Measurements from ENCODE around the gene ENTPD7. TPM values are rescaled to one million over a fixed set of nuclear protein-coding genes. Genes with fewer than 3 reads are reported as not detected.

The ENTPD7 gene
- total RNA-seq, 4 donors from 2014 or later, result 3.3 to 7.5 (median 4.4) TPM

GRCh38 chr10:99711129-99711719 is 51.9 kb downstream of the ENTPD7 start:
- Histone ChIP-seq H3K4me1 (no peaks in the 10 kb centered on the region), H3K9me3 (no peaks in the 10 kb centered on the region), H3K36me3 (peaks cover 0 to 59% (median 0%) of the 10 kb centered on the region in 3 donors), H3K27ac (no peak overlapping the region), H3K4me3 (no peak overlapping the region), H3K27me3 (no peaks in the 10 kb centered on the region)
- peak in 1 of 2 donors; percentile 49 for DNase-seq (ENCODE audit: low spot score in 2 of 2)
- TF ChIP-seq CTCF (IDR thresholded peaks at IDR 0.05), result peak in 4 of 5 experiments; percentile 19 to 41 (median 31)
- TF ChIP-seq POLR2A (IDR thresholded peaks at IDR 0.05), result no peak
- TF ChIP-seq EP300 (IDR thresholded peaks at IDR 0.05), result no peak

- DNase-seq (ENCODE audit: low spot score in 2 of 2), result no peak
- TF ChIP-seq POLR2A (IDR thresholded peaks at IDR 0.05) (no peak), EP300 (IDR thresholded peaks at IDR 0.05) (no peak), CTCF (IDR thresholded peaks at IDR 0.05) (no peak)
- H3K4me1 ChIP-seq, result no peaks in the 10 kb centered on the region
- peaks cover 4 to 79% (median 4%) of the 10 kb centered on the region in 3 donors for H3K36me3 ChIP-seq
- H3K4me3 ChIP-seq, result no peak overlapping the region
- H3K27me3 ChIP-seq, result no peaks in the 10 kb centered on the region
- 86 to 92% methylated on average over 5 of the region's 5 CpGs for WGBS, 2 donors
- H3K9me3 ChIP-seq, result no peaks in the 10 kb centered on the region
- H3K27ac ChIP-seq, result no peak overlapping the region
Measured at GRCh38 chr10:99714446-99714845, 55.1 kb downstream of the ENTPD7 start.

- TF ChIP-seq POLR2A (IDR thresholded peaks at IDR 0.05), result no peak
- TF ChIP-seq CTCF (IDR thresholded peaks at IDR 0.05), result no peak
- no peak for TF ChIP-seq EP300 (IDR thresholded peaks at IDR 0.05)
- DNase-seq (ENCODE audit: low spot score in 2 of 2), result no peak
- Histone ChIP-seq H3K4me1 (no peaks in the 10 kb centered on the region), H3K27me3 (no peaks in the 10 kb centered on the region), H3K4me3 (no peak overlapping the region), H3K36me3 (peaks cover 4 to 99% (median 20%) of the 10 kb centered on the region in 3 donors), H3K9me3 (no peaks in the 10 kb centered on the region), H3K27ac (no peak overlapping the region)
- WGBS, 2 donors, result 88 to 89% methylated on average over 2 of the region's 2 CpGs
Measured at GRCh38 chr10:99720387-99720786, 61.1 kb downstream of the ENTPD7 start.

- no peak for DNase-seq (ENCODE audit: low spot score in 2 of 2)
- H3K4me3 ChIP-seq, result no peak overlapping the region
- TF ChIP-seq EP300 (IDR thresholded peaks at IDR 0.05) (no peak), CTCF (IDR thresholded peaks at IDR 0.05) (no peak), POLR2A (IDR thresholded peaks at IDR 0.05) (no peak)
- H3K27me3 ChIP-seq, result no peaks in the 10 kb centered on the region
- H3K9me3 ChIP-seq, result no peaks in the 10 kb centered on the region
- 91 to 96% methylated on average over 1 of the region's 1 CpG for WGBS, 2 donors
- H3K36me3 ChIP-seq, result peaks cover 0 to 47% (median 0%) of the 10 kb centered on the region in 3 donors
- H3K27ac ChIP-seq, result no peak overlapping the region
- H3K4me1 ChIP-seq, result peaks cover 0 to 36% (median 20%) of the 10 kb centered on the region in 4 donors
Measured at GRCh38 chr10:99730026-99730425, 70.7 kb downstream of the ENTPD7 start.

- no peaks in the 10 kb centered on the region for H3K27me3 ChIP-seq
- peak overlapping the region; percentile 50 to 99 (median 88) for H3K4me3 ChIP-seq
- WGBS, 2 donors, result 7 to 8% methylated on average over 16 of the region's 16 CpGs
- peak overlapping the region; percentile 76 to 95 (median 94) for H3K27ac ChIP-seq
- TF ChIP-seq CTCF (IDR thresholded peaks at IDR 0.05) (peak in 1 of 5 experiments; percentile 16), POLR2A (IDR thresholded peaks at IDR 0.05) (no peak), EP300 (IDR thresholded peaks at IDR 0.05) (no peak)
- H3K9me3 ChIP-seq, result no peaks in the 10 kb centered on the region
- peaks cover 0 to 36% (median 20%) of the 10 kb centered on the region in 4 donors for H3K4me1 ChIP-seq
- H3K36me3 ChIP-seq, result peaks cover 0 to 38% (median 0%) of the 10 kb centered on the region in 3 donors
- no peak for DNase-seq (ENCODE audit: low spot score in 2 of 2)
Measured at GRCh38 chr10:99731306-99732032, 72.2 kb downstream of the ENTPD7 start.
